M059J (cell line): Measurements from ENCODE around the gene SPATA32. TPM values are rescaled to one million over a fixed set of nuclear protein-coding genes. Genes with fewer than 3 reads are reported as not detected.
A peak's percentile ranks its signal among the peaks of the same experiment; 100 is the strongest.
"Not testable (repeated sequence)": the region's sequence is repeated elsewhere in the genome, so short reads cannot be mapped to it uniquely, and the experiment has no call there.

Source experiments
- DNase-seq: peaks from one replicate; pipeline ENCODE4 v3.0.0-alpha.2; 2012; ENCODE audit warnings: low read depth
- total RNA-seq: library from RNA; depleted of rRNA; stranded (reverse); fragments of >200 nt; shearing (Covaris generic); gene quantifications from 2 replicates; pipeline ENCODE4 v1.2.3, GENCODE V29; 2014; rRNA removed

SPATA32 gene
- total RNA-seq: not detected in 2 replicates

DNA sequence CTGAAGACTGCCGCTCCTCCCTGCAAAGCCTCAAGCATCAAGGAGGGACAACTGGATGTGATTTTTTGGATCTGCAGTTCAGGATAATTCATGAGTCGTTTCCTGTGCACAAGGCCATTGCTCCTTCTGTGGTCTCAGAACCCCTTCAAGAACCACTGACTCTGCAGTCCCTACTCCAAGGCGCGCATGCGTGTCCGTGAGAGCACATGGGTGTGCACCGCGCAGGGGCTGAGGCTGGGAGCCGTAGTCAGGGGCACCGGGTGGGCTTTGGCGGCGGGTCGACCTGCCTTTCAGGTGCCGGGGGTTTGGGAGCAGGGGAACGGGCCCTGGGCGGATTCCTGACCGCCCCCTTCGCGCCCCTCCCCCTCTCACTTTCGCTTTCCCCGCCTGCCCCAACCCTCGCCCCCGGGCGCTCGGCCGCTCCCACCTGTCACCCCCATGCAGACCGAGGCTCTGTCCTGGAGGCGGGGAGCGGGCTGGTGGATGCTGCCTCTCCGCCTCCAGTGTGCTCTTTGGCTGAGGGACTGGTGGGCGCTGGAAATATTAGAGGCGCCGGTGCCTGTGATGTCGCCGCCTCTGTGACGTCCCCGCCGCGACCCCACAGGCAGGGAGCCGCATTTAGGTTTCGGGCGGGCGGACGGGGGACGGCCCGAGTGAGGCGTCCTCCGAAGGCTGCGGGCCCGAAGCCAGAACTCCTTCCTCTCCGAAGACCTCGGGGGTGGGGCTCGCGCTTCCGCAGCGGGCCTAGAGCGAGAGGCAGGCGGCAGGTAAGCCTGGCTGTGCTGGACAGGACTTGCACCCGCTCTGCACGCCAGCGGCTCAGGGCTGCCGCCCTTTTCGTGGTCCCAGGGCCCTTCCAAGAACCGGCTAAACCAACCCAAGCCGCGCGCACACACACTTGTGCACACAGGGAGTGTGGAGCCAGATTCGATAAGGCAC lies at the start of gene SPATA32:
Gene SPATA32 (minus strand): TSS at position 518 of the 939 bp plus-strand sequence. CDS start 78 bp downstream, at position 440.
- no peak for DNase-seq

DNA sequence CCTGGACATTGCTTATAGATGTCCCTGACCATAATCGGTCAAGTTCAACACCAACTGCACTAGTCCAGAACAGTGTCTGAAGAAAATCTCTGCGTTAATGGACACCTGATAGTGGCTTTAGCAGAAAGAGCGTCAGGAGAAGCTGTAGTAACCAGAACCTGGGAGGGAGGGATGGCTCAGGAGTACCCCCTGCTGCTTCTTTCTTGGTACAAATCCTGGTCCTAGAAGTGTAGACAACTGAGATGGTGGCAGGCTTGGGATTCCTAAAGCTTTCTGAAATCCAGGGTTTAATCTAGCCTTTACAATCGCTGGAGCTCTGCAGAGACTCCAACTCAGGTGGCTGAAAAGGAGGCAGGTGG lies 49.5 kb upstream of the SPATA32 start:
- no peak for DNase-seq

- no peak for DNase-seq
Measured at GRCh38 chr17:45310380-45311324, 48.8 kb upstream of the SPATA32 start.

GRCh38 chr17:45309400-45309799 lies 47.5 kb upstream of the SPATA32 start:
- DNase-seq: no peak

- DNase-seq: no peak
Measured at GRCh38 chr17:45308840-45309239, 46.9 kb upstream of the SPATA32 start.

DNA sequence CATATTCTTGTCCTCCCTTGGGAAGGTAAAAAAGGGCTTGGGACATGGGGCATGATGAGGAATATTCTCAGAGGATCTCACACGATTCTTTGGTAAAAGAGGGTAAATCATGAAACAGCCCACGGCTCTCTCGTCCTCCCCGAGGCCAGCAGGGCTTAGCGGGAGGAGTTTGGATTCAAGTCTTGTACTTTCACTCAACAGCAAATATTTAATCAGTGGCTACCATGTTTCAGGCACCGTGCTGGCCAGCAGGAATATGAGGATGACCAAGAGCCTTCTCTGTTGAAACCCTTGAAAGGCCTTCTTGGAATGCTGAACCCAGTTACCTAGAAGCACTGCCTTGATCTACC lies 46.1 kb upstream of the SPATA32 start:
- no peak for DNase-seq

DNA sequence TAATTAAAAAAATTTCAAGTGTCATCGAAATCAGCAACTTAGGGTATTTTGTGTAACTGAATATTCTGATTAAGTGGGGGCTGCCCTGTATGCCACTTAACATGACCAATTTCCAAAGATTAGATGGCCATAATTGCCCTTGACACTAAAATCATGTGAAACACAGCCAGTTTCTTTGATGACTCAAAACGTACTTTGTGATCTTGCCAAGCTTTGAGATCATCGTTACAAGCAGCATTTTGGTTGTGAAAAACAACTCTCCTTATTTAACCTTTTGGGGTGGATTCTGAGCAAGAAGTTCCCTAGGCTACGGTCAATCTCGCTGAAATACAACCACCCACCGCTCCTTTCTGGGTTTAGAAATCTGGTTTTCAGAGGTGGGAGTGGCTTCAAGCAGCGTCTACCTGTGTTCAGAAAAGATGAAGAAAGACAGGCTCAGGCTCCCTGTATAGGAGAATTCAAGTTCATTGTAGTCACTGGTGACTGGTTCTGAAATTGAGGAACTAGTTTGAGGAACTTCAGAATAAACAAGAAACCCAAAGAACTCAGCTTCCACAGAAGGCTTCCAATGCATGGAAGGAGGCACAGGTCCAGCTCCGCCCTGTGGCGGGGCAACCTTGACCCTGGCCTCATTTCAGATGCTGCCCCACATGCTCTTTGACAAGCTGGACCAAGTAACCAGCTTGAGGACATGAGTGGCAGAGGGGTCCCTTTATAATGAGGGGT lies 45.6 kb upstream of the SPATA32 start:
- DNase-seq: peak; percentile 94

- no peak for DNase-seq
Measured at GRCh38 chr17:45306623-45307022, 44.7 kb upstream of the SPATA32 start.

- no peak for DNase-seq
Measured at GRCh38 chr17:45306094-45306493, 44.2 kb upstream of the SPATA32 start.

- peak; percentile 86 for DNase-seq
Measured at GRCh38 chr17:45305530-45306087, 43.7 kb upstream of the SPATA32 start.

DNA sequence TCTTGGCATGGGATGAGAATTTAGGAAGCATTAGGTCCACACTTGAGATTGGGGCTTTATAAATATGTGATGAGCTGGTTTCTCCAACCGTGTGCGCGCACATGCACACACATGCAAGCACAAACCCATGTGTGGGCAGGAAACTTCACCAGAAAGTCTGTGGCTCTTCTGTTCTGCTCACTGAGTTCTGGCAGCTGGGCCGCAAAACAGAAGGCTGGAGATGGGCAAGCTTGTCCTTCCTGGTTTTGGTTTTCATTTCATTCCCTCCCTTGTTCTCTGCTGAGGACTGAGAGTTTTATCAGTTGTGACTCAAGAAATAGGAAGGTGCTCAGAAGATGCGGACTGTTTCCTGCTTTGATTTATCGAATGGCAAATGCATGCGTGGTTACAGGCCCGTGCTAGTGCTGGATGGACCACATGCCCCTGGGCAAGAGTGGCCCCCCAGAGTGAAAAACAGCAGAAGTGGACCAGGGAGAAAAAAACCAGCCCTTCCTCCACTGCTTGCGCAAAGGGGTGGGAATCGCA lies 40.8 kb upstream of the SPATA32 start:
- DNase-seq: peak; percentile 88

- not testable (repeated sequence) for DNase-seq
Measured at GRCh38 chr17:45302220-45302619, 40.3 kb upstream of the SPATA32 start.

DNA sequence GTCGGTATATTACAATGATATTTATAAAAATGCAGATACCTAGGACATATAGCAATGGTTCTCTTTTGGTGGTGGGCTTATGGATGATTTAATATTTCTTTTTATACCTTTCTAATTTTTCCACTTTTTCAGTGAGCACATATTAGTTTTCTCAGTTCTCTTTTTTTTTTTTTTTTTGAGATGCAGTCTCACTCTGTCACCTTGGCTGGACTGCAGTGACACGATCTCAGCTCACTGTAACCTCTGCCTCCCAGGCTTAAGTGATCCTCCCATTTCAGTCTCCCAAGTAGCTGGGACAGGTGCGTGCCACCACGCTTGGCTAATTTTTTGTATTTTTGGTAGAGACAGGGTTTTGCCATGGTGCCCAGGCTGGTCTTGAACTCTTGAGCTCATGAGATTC lies 39.8 kb upstream of the SPATA32 start:
- no peak for DNase-seq

- no peak for DNase-seq
Measured at GRCh38 chr17:45300060-45300751, 38.3 kb upstream of the SPATA32 start.

- no peak for DNase-seq
Measured at GRCh38 chr17:45299361-45299760, 37.5 kb upstream of the SPATA32 start.

DNA sequence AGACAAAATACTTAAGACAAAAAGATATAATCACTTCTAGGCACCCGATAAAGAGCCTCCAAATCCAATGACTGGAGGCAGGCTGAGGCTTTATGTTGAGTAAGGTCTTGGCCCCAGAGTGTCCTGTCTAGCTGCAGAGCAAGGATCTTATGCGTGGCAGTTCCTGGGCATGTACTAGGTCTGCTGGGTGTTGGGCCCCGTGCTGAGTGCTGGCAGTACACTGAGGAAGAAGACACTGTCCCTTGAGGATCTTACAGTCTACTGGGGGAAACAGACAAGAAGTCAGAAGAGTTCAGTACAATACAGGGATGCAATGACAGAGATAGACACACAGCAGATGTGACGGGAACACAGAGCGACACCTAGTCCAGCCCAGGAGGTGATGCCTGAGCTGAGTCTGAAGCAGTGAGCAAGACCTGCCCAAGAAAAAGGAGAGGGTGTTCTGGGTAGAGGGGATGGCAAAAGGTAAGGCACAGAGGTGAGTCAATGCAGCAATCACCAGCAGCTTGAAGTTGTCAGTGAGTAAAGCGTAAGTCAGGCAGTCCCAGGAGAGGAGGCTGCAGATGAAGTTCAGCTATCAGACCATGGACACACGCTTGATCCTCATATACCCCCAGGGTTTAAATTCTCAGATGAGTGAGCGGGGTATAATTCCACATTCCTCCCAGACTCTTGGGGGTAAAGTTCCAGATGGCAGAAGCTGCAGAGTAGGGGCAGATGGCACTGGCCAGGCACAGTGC lies 36.8 kb upstream of the SPATA32 start:
- peak; percentile 75 for DNase-seq

GRCh38 chr17:45296833-45297124 lies 34.9 kb upstream of the SPATA32 start:
- DNase-seq: peak; percentile 81

GRCh38 chr17:45296003-45296832 lies 34.3 kb upstream of the SPATA32 start:
- DNase-seq: peak; percentile 93

DNA sequence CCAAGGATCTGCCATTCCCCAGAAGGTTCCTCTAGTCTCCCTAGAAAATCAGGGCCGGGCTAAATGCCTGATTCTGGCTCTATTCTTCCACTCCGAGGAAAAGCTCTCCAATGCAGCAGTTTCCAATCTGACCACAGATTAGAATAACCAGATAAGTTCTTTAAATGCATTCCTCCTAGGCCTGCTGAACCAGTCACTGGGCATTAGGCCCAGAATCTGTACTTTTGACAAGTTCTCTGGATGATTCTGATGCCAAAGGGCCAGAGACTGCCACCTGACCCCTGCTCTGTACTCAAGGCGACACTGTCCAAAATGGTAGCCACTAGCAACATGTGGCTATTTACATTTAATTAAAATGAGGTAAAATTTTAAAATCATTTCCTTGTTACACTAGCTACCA lies 32.6 kb upstream of the SPATA32 start:
- DNase-seq: peak; percentile 95
